HG02884 (cell line): ENCODE results near the gene ENTPD8.

Experiments
- ATAC-seq: cut with Tn5 transposase; IDR thresholded peaks from one replicate; pipeline ENCODE4 v1.9.1; 2021; ENCODE audit warnings: mild to moderate bottlenecking, moderate library complexity; ENCODE audit not compliant: unreplicated experiment

ENTPD8 gene

GRCh38 chr9:137449081-137449844, 8.1 kb upstream of the ENTPD8 start:
- ATAC-seq, result no peak

GRCh38 chr9:137448602-137448962, 7.4 kb upstream of the ENTPD8 start:
- no peak for ATAC-seq

GRCh38 chr9:137447722-137448601, 6.8 kb upstream of the ENTPD8 start:
- no peak for ATAC-seq

- no peak for ATAC-seq
These were observed 5.8 kb upstream of the ENTPD8 start for GRCh38 chr9:137446851-137447471.

GRCh38 chr9:137445930-137446431, 4.8 kb upstream of the ENTPD8 start:
- no peak for ATAC-seq

GRCh38 chr9:137445275-137445807, 4.2 kb upstream of the ENTPD8 start:
- no peak for ATAC-seq

GRCh38 chr9:137444106-137444790, 3.1 kb upstream of the ENTPD8 start:
- no peak for ATAC-seq

- ATAC-seq, result no peak
These were observed 771 bp upstream of the ENTPD8 start for GRCh38 chr9:137441935-137442321.

- no peak for ATAC-seq
These were observed 1.9 kb downstream of the ENTPD8 start for GRCh38 chr9:137439158-137439714.

GRCh38 chr9:137438591-137439157, 2.5 kb downstream of the ENTPD8 start:
- no peak for ATAC-seq

GRCh38 chr9:137437691-137438590, 3.2 kb downstream of the ENTPD8 start:
- ATAC-seq, result no peak

- ATAC-seq, result no peak
These were observed 4.2 kb downstream of the ENTPD8 start for GRCh38 chr9:137436761-137437600.

GRCh38 chr9:137435980-137436760, 5.0 kb downstream of the ENTPD8 start:
- no peak for ATAC-seq

GRCh38 chr9:137435381-137435891, 5.7 kb downstream of the ENTPD8 start:
- ATAC-seq, result no peak

- ATAC-seq, result no peak
These were observed 6.4 kb downstream of the ENTPD8 start for GRCh38 chr9:137434498-137435380.

GRCh38 chr9:137433916-137434431, 7.2 kb downstream of the ENTPD8 start:
- no peak for ATAC-seq
